Nucleus accumbens (tissue), 56 donors: ENCODE data around the gene MZB1.
"Not testable (repeated sequence)": the region's sequence is repeated elsewhere in the genome, so short reads cannot be mapped to it uniquely, and the experiment has no call there.

Source experiments
- DNase-seq, 56 donors: peaks; one replicate each; lab custom pipeline; 2025; lab: John Stamatoyannopoulos, UW

Gene MZB1

DNA sequence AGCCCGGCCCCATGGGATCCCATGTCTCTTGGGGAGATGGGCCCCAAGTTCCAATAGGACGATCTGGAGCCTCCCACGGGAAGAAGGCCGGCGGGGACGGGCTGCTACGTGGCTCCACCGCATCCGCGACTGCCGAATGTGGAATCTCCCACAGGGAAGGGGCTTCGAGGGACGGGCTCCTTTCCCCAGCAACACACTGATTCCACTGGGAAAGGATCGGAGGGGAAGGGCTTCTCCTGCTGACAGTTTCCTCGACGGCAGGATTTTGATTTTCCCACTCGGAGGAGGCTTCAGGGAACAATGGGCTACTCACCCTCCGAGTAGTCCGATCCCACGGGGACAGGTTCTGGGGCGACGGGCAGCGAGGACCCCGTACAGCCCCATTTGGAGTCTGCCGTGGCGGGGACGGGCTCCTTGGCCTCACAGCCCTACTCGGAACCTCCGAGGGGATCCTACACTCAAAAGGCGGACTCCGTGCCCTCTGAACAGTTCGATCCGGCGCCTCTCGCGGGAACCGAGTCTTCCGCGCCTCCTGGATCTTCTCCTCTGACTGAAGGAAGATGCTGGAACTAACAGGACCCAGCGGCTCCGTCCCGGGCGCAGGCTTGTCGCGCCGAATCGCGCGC lies 3.9 kb upstream of the MZB1 start:
- no peak for DNase-seq

DNA sequence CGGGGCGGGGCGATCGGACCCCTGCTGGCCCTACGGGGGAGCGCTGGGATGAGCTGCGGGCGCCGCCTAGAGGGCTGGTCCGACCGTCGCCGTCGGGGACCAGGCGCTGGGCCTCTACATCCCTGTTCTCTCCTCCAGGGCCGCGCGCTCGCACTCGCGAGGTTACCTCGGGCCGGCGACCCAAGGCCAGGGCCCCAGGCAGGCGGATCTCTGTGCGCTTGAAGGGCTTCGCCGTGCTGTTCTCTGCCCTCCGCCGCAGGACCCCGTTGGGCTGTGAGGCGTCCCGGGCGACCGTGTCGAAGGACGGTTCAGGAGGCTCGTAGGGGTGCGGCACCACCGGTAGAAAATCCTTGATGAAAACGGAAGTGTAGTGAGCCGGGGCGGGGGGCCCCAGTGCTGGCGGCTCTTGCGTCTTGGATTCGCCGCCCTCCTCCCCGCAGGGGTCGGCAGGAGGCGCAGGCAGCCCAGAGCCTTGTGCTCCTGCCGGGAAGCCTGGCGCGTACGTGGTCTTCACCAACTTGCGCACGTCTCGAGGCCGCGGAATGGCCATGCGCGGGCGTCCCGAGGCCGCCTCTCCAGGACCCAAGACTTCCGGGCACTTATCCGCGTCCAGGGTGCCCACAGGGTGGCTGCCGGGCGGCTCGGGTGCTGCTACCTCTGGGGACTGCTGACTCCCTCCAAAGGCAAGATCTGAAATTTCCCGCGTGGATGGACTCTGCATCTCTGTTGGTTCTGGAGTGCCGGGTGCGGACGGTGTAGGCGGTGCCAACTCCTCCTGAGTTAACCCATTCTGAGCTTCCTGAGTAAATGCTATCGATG lies 3.2 kb upstream of the MZB1 start:
- peak in 1 of 56 donors; percentile 21 for DNase-seq

DNA sequence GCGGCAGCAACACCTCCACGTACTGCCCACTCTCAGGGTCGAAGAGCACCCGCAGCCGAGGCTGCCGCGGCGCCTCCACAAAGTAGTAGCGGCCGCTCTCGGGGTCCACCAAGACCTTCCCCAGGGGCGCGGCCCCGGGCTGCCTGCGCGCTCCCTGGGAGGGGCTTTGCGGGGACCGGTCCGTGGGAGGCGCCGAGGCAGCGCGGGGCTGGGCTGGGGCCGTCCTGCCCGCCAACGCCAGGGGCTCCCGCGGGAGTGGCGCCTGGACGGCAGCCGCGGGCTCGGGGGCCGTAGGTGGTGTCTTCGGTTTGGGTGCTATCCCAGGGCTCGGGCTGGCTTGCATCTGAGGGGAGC lies 2.6 kb upstream of the MZB1 start:
- no peak for DNase-seq

DNA sequence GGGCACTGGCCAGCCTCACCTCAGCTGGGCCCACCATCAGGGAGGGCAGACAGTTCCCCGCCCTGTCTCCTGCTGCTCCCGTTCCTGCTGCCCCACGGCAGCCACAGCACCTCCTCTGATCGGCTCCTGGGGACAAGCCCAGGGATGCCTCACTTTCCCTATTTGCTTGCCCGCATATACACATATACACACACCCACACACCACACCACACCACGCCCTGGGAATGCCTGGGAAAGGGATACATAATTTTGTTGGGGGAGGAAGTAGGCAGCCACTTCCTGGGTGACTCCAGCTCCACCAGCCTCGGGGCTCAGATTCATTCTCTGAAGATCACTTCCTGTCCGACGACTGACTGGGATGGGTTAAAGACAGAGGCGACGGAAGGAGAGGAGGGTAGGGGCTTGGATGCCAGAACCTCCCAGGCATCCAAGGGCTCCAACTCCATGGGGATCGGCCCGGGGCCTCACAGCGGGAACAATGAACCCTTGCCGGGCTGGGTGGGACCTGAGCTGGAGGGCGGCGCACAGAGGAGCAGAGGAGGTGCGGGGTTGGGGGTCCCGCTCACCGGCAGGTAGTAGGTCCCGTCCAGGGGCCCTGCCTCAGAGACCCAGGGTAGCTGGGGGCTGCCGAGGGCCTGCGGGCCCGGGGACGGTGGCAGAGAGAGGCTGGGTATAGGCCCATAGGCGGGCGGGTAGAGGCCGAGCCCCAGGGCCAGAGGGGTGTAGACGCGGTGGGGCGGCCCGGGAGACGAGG lies 2.0 kb upstream of the MZB1 start:
- no peak for DNase-seq

DNA sequence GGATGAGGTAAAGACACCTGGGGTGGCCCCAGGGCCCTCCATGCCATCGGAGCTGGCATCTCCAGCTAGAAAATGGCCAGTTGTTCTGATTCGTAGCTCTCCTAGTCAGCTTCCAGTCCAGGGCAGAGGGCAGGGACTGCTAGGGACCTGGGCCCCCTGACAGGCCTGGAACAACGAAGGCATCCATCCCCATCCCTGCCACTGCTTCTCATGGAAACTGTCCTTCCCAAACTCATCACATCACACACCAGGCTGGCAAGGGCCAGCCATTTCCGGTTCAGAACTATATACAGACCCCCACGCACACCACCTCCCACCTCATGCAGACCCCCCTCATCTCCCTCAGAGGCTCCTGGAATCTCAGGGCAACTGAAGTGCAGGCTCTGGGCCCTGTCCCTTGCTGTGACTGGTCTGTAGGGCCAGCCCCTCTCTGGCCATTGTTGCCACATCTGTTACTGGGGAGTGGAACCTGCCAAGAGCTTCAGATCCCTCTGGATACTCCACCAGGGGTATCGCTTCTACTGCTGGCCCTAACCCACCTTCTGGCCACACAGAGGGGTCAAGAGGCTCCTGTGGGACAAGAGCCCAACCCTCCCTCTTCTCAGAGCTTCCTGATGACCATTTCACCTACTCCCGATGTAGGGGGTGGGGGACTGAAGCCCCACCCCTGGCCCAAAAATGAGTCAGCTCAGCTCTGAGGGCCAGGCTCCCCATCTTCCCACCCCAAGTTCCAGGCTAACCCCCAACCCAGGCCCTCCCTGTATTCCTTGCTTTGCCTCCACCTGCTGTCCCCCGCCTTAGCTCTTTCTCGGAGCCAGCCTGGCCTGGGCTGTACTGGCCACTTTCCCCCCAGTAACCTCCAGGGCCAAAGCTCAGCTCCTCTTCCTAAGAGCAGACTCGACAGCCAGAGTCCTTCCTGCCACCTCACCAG lies 1.2 kb upstream of the MZB1 start:
- no peak for DNase-seq

DNA sequence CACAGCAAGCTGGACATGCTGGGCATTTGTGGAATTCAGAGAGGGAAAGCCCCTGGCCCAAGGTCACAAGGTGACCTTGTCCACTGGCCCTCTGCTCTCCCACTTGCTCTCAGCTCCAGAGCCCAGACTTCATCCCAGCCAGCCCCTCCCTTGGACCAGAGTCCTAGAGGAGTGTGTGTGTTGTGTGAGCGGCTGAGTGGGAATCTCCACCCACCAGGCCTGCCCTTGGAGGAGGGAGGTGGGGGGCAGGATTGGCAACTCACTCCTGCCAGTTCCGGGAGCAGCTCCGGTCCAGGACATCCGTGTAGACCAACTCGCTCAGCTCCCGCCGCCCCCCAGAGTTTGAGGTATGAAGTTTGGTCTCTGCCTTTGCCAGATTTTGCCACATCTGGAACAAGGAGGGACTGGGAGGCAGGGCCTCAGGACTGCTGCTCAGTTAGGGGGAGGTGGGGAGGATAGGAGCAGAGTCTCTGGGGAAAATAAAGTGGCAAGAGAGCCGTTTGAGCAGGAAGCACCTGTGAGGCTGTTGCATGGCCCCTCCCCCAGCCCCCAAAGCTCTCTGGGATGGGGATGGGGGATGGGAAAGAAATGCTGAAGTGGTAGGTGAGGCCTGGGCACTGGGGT lies 1.4 kb downstream of the MZB1 start:
- no peak for DNase-seq

DNA sequence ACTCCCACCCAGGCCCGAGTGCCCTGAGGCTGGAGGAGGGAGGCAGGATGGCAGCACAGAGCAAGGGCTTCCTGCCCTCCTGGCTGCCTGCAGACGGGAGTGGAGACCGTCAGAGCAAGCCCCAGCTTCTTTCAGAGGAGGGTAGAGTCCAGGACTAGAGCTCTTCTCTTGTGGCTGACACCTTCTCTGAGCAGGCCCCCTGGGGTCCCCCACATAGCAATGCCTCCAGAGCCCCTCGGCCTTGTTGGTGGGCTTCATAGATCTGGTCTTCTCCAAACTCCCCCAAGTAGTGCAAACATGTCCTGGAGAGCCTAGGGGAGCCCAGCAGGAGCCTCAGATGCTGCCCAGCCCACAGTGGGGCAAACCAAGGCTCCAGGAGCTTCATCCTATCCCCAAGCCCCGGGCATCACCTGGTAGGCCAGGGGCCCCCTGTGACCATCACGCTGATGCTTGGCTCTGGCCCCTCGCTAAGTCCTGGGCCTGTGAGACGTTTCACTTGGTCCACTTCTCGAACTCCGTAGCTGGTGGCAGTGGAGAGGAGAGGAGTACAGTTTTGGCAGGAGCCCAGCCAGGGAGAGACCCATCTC lies 2.0 kb downstream of the MZB1 start:
- DNase-seq = no peak

DNA sequence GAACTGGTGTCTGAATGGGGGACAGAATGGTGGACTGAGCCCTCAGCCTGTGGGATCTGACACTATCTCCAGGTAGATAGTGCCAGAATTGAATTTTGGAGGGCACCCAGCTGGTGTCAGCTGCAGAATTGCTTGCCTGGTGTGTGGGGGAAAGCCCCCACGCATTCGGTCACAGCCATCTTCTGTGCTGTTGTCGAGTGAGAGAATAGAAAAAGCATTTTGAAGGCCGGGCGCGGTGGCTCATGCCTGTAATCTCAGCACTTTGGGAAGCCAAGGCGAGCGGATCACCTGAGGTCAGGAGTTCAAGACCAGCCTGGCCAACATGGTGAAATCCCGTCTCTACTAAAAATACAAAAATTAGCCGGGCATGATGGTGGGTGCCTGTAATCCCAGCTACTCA lies 2.8 kb downstream of the MZB1 start:
- DNase-seq = not testable (repeated sequence)

DNA sequence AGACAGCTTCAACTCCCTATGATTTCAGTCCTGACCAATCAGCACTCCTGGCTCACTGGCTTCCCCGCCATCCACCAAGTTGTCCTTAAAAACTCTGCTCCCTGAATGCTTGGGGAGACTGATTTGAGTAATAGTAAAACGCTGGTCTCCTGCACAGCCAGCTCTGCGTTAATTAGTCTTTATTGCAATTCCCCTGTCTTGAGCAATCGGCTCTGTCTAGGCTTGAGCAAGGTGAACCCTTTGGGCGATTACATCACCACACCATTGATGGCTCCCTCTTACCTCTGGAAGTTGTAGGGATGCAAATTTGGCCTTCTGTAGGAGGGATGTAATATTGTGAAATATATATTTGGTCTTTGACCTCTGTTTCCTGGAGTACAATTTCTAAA lies 3.7 kb downstream of the MZB1 start:
- no peak for DNase-seq

DNA sequence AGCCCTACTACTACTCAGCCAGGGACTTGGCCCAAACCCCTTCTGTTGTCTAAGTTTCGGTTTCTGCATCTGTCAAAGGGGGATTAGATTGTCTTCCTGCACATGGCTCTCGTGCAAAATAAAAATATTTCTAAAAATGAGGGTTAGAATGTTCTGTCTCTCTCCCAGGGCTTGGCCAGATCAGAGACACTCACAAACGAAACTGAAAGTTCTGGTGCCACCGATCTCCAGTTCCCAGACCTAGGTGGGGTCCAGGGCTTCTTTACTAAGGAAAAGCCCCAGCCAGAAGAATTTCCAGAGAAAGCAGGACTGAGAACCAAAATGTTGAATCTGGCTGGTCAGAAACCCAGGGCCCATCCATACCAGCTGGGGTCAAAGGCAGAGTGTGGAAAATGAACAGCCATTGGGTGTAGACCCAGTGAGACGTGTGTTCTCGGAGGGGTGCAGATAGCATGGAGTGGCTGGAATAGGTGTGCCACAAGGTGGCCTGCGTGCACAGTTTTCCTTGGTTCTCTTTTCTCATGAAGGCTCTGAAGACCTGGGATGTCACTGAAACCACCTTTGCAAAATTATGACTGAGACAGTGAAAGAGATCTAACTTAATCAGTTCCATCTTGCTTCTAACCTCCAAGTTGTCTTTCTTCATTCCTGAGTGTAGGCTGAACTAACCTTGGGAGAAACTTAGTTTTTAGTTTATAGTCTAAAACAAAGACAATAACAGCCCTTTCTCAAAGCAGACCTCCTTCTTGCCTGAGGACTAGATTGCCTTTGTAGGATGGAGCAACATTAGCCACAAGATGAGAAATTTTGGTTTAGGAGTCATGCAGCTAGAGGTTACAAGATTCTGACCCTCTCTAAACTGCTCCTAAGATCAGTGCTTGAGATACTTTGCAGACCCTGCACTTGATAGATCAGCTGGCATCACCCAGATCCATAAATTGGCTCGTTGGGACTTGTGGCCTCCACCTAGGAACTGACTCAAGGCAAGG lies 4.4 kb downstream of the MZB1 start:
- no peak for DNase-seq

DNA sequence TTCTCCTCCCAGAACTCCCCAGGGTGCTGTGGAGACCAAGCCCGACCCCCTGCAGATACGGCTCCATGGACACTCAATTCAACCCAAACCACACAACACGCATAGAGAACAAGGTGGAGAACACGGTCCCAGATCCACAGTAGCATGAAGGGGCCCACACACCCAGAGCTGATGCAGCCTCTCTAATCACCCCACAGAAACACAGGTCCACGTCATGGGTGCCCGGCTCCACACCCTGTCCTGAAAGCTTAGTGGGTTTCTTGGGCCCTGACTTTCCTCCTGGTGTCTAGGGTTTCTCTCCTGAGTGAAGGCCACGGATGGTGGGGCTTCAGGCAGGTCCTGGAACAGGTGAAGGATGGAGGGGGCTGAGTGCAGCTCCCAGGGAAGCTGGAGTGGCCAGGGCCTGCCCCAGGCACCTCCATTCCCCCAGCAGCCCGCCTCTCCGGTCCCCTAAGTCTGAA lies 5.1 kb downstream of the MZB1 start:
- DNase-seq = no peak

DNA sequence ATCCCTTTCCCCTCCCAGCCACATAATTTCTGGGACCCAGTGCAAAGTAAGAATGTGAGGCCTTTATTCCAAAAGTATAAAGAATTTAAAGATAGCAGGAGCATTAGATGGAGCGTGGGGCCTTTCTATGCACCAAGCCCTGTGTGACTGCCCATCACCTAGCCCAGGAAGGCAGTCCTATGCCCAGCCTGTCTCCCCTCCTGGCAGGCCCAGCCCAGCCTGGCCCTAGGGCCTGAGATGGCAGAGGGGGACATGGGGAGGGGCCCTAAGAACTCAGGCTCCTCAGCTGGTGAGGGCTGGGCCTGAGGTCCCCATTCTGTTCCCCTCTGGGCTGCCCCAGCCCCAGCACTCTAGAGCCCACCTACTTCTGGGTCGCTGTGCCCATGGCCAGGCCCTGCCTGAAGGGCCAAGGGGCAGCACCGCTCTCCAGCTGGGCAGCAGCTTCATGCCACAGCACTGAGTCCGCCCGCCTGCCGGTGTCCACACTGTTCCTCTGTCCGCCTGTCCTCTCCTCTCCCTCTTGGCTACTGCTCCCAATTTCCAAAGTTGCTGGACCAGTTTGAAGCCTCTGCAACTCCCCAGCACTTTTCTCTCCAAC lies 5.6 kb downstream of the MZB1 start:
- DNase-seq = no peak

DNA sequence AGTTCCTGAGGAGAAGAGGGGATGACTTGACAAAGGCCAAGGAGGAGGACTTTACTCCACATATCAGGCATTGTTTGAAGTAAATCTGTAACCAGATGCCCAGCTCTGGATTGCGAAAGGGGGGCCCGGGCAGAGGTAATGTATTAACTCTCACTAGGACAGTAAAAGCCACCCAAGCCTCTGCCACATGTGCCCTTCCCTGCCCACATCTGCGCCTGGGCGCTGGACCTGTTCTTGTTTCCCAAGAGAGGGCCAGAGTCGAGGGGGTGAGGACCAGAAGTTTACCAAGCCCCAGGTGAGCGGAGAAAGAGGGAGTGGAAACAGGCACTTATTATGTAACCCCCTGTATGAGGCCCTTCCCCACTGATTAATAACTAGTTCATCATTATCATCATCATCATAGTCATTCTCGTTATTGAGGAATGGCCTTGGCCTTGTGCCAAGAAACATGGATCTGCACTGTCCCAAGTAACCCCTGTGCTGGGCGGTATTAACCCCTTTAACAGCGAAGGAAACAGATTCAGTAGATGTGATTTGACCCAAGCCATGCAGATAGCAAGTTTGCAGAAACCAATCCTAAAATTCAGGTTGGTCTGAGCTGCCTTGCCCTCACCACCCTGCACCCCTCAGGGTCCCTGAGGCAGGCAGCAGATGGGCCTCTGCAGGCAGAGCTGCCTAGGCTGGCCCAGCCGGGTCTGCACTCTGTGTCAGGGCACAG lies 6.3 kb downstream of the MZB1 start, which contains the start of gene SLC23A1:
SLC23A1 (minus strand) TSS at position 23 of the 718 bp plus-strand sequence. CDS start 44 bp downstream, outside the sequence.
- no peak for DNase-seq

DNA sequence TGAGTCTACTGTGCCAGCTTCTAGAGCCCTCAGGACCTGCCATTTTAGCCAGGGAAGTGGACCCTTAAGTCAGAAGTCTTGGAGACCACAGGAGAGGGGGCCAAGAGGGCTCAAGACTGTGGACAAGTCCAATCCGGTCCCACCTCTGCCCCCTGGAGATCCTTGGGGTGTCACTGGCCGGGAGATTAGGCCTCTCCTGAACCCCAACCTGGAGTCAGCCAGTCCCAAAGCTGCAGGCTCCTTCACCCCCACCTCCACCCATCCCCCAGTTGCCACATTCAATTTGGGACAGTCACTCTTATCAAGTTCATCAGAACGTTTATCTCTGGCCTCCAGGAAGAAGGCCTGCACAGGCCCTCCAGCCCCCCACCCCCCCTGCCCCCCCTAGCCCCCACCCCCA lies 6.9 kb downstream of the MZB1 start:
- DNase-seq = no peak

DNA sequence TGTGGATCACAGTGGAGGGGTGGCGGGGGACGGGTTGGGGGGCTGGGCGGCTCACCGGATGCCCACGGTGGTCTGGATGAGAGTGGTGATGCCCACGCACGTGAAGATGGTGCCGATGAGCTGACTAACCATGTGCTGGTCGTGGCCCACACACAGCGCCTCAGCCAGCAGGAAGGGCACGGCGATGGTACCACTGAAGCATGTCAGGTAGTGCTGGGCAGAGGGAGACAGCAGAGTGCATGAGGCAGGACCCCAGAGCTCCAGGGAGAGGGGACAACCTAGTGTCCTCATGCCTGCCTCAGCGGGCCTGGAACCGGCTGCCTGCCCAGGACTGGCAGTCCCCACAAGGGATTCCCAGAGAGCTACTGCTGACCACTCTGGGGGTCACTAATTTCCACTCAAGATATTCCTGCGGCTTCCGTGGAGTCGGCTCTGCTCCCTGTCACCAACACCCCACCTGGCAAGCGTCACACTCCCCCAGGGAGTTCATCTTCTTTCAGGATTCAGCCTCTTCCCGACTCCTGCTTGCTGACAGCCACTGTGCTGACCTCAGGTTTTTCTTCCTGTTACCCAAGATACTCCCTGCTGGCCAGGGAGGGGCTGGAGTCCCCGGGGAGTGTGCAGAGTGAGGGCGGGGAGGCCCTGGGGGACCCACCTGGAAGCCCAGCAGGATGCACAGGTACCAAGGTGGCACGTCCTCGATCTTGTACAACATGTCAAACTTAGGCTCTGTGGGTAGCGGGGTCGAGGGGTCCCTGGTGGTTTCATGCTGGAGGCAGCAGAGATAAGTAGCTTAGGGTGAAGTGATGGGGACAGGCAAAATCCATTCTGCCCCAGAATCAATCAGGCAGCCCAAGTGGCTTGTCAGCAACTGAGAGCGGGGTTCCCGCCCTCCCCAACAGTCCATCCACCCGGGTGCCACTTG lies 7.6 kb downstream of the MZB1 start:
- DNase-seq = no peak
